HL-60 (cell line): ENCODE results near the gene ZMYND12.

Source experiments
- DNase-seq, 2 experiments: peaks; one replicate each; pipeline ENCODE4 v3.0.0-alpha.2; 2010 to 2020; ENCODE audit warnings: low read depth in 1 of 2, low spot score in 1 of 2
- H3K27ac ChIP-seq: fragments of 250-450 bp; sonication (Bioruptor Pico); replicated peaks from 2 replicates; pipeline ENCODE4 v1.5.1; 2020; ENCODE audit warnings: mild to moderate bottlenecking, moderate library complexity
- H3K27me3 ChIP-seq: fragments of 250-450 bp; sonication (Bioruptor Pico); 2 replicates; pipeline ENCODE4 v1.5.1; 2021; ENCODE audit warnings: mild to moderate bottlenecking, moderate library complexity; ENCODE audit not compliant: insufficient read depth, poor library complexity, severe bottlenecking
- H3K4me3 ChIP-seq: replicated peaks from 2 replicates; pipeline ENCODE4 v1.5.1; 2011; ENCODE audit warnings: mild to moderate bottlenecking, control low read depth, low read length; ENCODE audit not compliant: insufficient read depth
- CTCF ChIP-seq: IDR thresholded peaks from one replicate; pipeline ENCODE4 v1.5.1; 2011; ENCODE audit warnings: low read length, control low read depth, inconsistent platforms; ENCODE audit not compliant: insufficient read depth
- GABPA ChIP-seq: IDR thresholded peaks from 2 replicates; pipeline ENCODE4 v1.6.1; 2012; ENCODE audit warnings: low read depth
- POLR2AphosphoS5 ChIP-seq: IDR thresholded peaks from 2 replicates; pipeline ENCODE4 v1.6.1; 2012; ENCODE audit warnings: low read depth
- REST ChIP-seq: IDR thresholded peaks from 2 replicates; pipeline ENCODE4 v1.6.1; 2012; ENCODE audit warnings: low read depth; ENCODE audit not compliant: insufficient replicate concordance
- SPI1 ChIP-seq: IDR thresholded peaks from 2 replicates; pipeline ENCODE4 v1.6.1; 2012; ENCODE audit warnings: low read depth, mild to moderate bottlenecking, borderline replicate concordance

The ZMYND12 gene

GRCh38 chr1:42420121-42420520 lies 35.7 kb downstream of the ZMYND12 start:
- Histone ChIP-seq H3K27ac (no peak overlapping the region), H3K27me3 (no peaks in the 10 kb centered on the region)
- TF ChIP-seq CTCF (no peak), SPI1 (no peak), POLR2AphosphoS5 (no peak), GABPA (no peak), REST (no peak)

DNA sequence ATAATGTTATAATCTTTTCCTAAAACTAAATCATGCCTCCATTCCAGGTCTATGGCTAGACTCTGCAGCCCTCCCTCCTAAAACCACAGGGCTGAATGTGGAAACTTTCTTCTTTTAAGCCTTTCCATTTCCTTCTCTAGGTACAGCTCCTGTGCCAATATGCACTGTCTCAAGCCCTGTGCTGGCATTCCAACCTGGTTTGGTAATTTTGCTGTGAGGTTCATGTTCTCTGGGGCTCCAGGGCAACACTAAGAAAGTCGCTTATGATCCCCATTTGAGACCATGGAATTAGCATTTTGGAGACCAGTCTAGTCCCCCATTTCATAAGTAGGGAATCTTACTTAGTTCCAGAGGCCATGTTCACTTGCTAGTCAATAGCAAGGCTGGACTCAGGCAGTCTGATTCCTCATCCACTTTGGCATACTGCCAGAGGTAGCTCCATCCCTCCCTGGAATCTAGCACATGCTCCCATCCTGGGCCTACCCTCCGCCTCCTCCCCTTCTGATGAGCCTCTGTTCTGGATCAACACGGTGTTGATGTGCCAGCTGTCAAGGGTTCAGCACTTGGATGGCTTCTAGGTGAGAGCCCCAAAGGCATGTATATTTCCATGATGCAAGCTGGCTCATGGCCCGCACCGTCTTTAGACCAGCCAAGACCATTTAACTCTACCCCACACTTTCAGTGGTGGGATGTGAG lies 36.5 kb downstream of the ZMYND12 start:
- Histone ChIP-seq H3K27me3 (no peaks in the 10 kb centered on the region), H3K4me3 (no peak overlapping the region), H3K27ac (no peak overlapping the region)
- TF ChIP-seq POLR2AphosphoS5: no peak
- no peak for TF ChIP-seq CTCF
- no peak for TF ChIP-seq SPI1
- no peak for TF ChIP-seq GABPA
- no peak for TF ChIP-seq REST
- DNase-seq: no peak

More at GRCh38 chr1:42420121-42420520, 35.7 kb downstream of the ZMYND12 start:
- DNase-seq: no peak
- no peak overlapping the region for H3K4me3 ChIP-seq

DNA sequence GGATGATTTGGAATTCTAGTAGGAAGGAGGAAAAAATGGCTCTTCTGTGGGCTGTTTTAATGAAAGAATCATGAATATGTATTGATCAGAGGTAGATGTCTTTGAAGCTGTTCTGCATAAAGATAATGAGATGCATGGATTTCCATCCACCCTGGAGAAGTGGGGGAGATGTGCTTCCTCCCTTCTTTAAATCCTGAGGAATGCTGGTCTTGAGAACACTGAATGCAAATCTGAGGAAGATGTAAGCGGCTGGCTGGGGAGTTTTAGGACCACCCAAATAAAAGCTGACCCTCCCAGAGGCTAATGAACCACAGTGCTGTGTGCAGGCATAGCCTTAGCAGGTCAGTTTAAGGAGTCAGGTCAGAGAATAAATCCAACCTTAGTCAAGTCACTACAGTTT lies 37.3 kb downstream of the ZMYND12 start:
- Histone ChIP-seq H3K27me3 (no peaks in the 10 kb centered on the region), H3K27ac (no peak overlapping the region), H3K4me3 (no peak overlapping the region)
- TF ChIP-seq POLR2AphosphoS5 (no peak), SPI1 (no peak), REST (no peak), GABPA (no peak), CTCF (no peak)
- DNase-seq: no peak
